Measurements from ENCODE around the gene CELA2B. TPM values are rescaled to one million over a fixed set of nuclear protein-coding genes. Genes with fewer than 3 reads are reported as not detected.

Gene CELA2B
- total RNA-seq, 1 donor from 2014 or later = not detected

- peak; percentile 100 for DNase-seq
These were observed 50.8 kb downstream of the CELA2B start, which contains the start of gene DNAJC16 for GRCh38 chr1:15526490-15527339. TSS of gene DNAJC16 (plus strand) at chr1:15526848. CDS start at chr1:15529106, 2,258 bp downstream.

DNA sequence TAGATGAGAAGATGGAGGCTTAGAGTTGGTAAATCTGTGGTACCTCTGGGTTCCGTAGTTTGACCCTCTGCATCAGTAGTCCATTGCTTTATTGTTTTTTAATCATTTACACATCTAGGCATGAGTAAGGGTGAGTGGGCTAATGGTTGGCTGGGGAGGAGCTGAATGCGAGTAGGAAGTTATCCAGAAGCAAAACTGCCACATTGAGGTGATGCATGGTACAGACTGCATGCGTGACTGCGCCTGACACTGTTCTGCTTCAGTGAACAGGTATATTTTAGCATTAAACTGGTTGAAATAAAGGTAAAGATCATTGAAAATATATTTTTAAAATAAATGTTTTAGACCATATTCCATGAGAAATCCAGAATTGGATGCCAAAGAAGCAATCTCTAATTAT, 55.1 kb downstream of the CELA2B start:
- DNase-seq = no peak

DNA sequence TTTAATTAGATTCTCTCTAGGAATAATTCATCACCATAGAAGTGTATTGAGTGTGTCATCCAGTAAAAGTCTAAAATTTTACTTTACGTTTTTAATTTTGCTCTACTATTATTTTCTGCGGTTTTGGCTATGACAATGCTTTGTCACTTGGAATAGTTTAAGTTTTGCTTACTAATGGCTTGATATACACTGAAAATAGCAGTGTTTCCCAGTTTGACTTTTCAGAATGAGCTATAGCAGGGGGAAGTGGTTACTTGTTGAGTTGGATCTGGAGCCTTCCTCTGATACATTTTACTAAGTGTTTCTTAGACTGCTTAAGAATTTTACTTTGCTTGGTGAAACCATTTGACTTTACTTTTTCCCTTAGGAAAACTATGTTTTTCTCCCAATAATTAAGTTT, 55.8 kb downstream of the CELA2B start:
- DNase-seq = no peak

DNA sequence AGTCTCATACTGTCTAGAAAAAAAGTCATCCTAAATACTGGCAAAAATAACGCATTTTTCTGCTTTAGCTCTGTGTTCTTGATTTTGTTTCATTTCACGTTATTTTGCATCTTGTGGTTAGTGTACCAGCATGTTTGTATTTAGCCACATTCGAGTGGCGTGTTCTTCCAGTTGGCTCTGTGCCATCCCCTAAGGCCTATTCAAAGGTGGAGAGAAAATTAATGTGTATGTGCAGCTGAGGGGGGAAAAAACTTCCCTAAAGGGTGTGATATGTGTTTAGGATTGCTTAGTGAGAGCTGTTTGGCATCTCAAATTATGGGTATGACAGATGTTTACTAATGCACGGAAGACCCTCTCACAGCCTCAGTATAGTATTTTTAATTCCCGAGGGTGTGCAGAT, 62.9 kb downstream of the CELA2B start:
- DNase-seq = no peak

GRCh38 chr1:15540186-15540585, 64.3 kb downstream of the CELA2B start:
- DNase-seq = no peak

Other genes starting within 250 kb of the CELA2B start
- under 0.01 and 0.23 TPM in 2 replicates for gene FHAD1, start 228.9 kb upstream of the CELA2B start, total RNA-seq
- 54.1 and 66.8 TPM in 2 replicates for gene EFHD2, start 66.2 kb upstream of the CELA2B start, total RNA-seq
- gene CTRC, start 37.7 kb upstream of the CELA2B start, total RNA-seq = not detected in 2 replicates
- not detected in 2 replicates for gene CELA2A, start 19.4 kb upstream of the CELA2B start, total RNA-seq
- 5.5 and 11.9 TPM in 2 replicates for gene CASP9, start 48.1 kb downstream of the CELA2B start, total RNA-seq
- 15.1 and 16.8 TPM in 2 replicates for gene DNAJC16, start 50.7 kb downstream of the CELA2B start, total RNA-seq
- 0.34 and 1.2 TPM in 2 replicates for gene AGMAT, start 108.9 kb downstream of the CELA2B start, total RNA-seq
- gene DDI2, start 141.4 kb downstream of the CELA2B start, total RNA-seq = 18.9 and 22.9 TPM in 2 replicates
- gene PLEKHM2, start 208.2 kb downstream of the CELA2B start, total RNA-seq = 61.8 and 77.2 TPM in 2 replicates